Suppressor macrophage treated with lipopolysaccharide for 1 hour (primary cell): ENCODE data around the gene AXIN2.
"Not testable (repeated sequence)": the region's sequence is repeated elsewhere in the genome, so short reads cannot be mapped to it uniquely, and the experiment has no call there.

Experiments
- DNase-seq, 3 donors: peaks; one replicate each; pipeline ENCODE4 v3.0.0-alpha.2; 2020 to 2022

AXIN2 gene

GRCh38 chr17:65536573-65537342 is 24.7 kb downstream of the AXIN2 start:
- no peak for DNase-seq

- no peak for DNase-seq
Observed at GRCh38 chr17:65535777-65536572, 25.5 kb downstream of the AXIN2 start.

GRCh38 chr17:65533852-65534457 is 27.5 kb downstream of the AXIN2 start:
- no peak for DNase-seq

- no peak for DNase-seq
Observed at GRCh38 chr17:65533056-65533745, 28.2 kb downstream of the AXIN2 start.

GRCh38 chr17:65532101-65532890 is 29.2 kb downstream of the AXIN2 start:
- no peak for DNase-seq

- no peak for DNase-seq
Observed at GRCh38 chr17:65531256-65532100, 30.0 kb downstream of the AXIN2 start.

GRCh38 chr17:65530523-65531255 is 30.8 kb downstream of the AXIN2 start:
- no peak for DNase-seq

GRCh38 chr17:65529761-65530522 is 31.5 kb downstream of the AXIN2 start:
- DNase-seq: no peak

- no peak for DNase-seq
Observed at GRCh38 chr17:65529040-65529633, 32.3 kb downstream of the AXIN2 start.

GRCh38 chr17:65527857-65528591 is 33.4 kb downstream of the AXIN2 start:
- DNase-seq: no peak

- no peak for DNase-seq
Observed at GRCh38 chr17:65527381-65527780, 34.1 kb downstream of the AXIN2 start.

GRCh38 chr17:65526854-65527253 is 34.6 kb downstream of the AXIN2 start:
- DNase-seq: not testable (repeated sequence)

GRCh38 chr17:65523853-65524664 is 37.4 kb downstream of the AXIN2 start:
- DNase-seq: no peak

GRCh38 chr17:65523411-65523810 is 38.0 kb downstream of the AXIN2 start:
- no peak for DNase-seq

- DNase-seq: no peak
Observed at GRCh38 chr17:65522751-65523404, 38.6 kb downstream of the AXIN2 start.

- no peak for DNase-seq
Observed at GRCh38 chr17:65519462-65519861, 42.0 kb downstream of the AXIN2 start.

GRCh38 chr17:65518256-65518655 is 43.2 kb downstream of the AXIN2 start:
- no peak for DNase-seq
